Choroid plexus epithelial cell (primary cell): ENCODE data around the gene MYOZ2.

Experiments used
- DNase-seq: peaks from one replicate; pipeline ENCODE4 v3.0.0-alpha.2; 2010; ENCODE audit warnings: low read depth
- H3K4me3 ChIP-seq: 2 replicates; pipeline ENCODE4 v1.5.1; 2011; ENCODE audit warnings: low read depth, mild to moderate bottlenecking, control low read depth, low read length, moderate library complexity
- TF ChIP-seq, protein P1 (sequence below): conservative IDR thresholded peaks from 2 replicates; pipeline ENCODE4 v1.5.1; 2011; ENCODE audit warnings: low read depth, mild to moderate bottlenecking, control low read depth, inconsistent platforms, low read length, moderate library complexity

MYOZ2 gene

GRCh38 chr4:119209077-119209476, 73.4 kb downstream of the MYOZ2 start:
- peak; percentile 92 for DNase-seq
- no peak overlapping the region for H3K4me3 ChIP-seq
- TF ChIP-seq, protein P1, sequence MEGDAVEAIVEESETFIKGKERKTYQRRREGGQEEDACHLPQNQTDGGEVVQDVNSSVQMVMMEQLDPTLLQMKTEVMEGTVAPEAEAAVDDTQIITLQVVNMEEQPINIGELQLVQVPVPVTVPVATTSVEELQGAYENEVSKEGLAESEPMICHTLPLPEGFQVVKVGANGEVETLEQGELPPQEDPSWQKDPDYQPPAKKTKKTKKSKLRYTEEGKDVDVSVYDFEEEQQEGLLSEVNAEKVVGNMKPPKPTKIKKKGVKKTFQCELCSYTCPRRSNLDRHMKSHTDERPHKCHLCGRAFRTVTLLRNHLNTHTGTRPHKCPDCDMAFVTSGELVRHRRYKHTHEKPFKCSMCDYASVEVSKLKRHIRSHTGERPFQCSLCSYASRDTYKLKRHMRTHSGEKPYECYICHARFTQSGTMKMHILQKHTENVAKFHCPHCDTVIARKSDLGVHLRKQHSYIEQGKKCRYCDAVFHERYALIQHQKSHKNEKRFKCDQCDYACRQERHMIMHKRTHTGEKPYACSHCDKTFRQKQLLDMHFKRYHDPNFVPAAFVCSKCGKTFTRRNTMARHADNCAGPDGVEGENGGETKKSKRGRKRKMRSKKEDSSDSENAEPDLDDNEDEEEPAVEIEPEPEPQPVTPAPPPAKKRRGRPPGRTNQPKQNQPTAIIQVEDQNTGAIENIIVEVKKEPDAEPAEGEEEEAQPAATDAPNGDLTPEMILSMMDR, result no peak

- TF ChIP-seq, protein P1, result no peak
- no peak overlapping the region for H3K4me3 ChIP-seq
- no peak for DNase-seq
Observed at GRCh38 chr4:119209586-119209985, 74.0 kb downstream of the MYOZ2 start.

GRCh38 chr4:119210775-119211174, 75.1 kb downstream of the MYOZ2 start:
- peak; percentile 72 for DNase-seq
- TF ChIP-seq, protein P1, result no peak
- no peak overlapping the region for H3K4me3 ChIP-seq

GRCh38 chr4:119211867-119212233, 76.2 kb downstream of the MYOZ2 start:
- DNase-seq, result no peak
- peak overlapping the region; percentile 88 for H3K4me3 ChIP-seq
- TF ChIP-seq, protein P1, result no peak

GRCh38 chr4:119212234-119212963, 76.8 kb downstream of the MYOZ2 start, which contains the start of gene USP53:
USP53 (plus strand) TSS chr4:119212713; CDS start chr4:119239760, 27,047 bp downstream.
- H3K4me3 ChIP-seq, result peak within 1 kb of the TSS; percentile 88

GRCh38 chr4:119212964-119213606, 77.5 kb downstream of the MYOZ2 start:
- TF ChIP-seq, protein P1, result peak; percentile 59
- peak; percentile 98 for DNase-seq

More at GRCh38 chr4:119212234-119212963, 76.8 kb downstream of the MYOZ2 start, which contains the start of gene USP53:
- TF ChIP-seq, protein P1, result no peak
- DNase-seq, result peak; percentile 99

GRCh38 chr4:119218093-119218492, 82.5 kb downstream of the MYOZ2 start:
- DNase-seq, result no peak

More at GRCh38 chr4:119212964-119213606, 77.5 kb downstream of the MYOZ2 start:
- peak overlapping the region; percentile 88 for H3K4me3 ChIP-seq

More at GRCh38 chr4:119218093-119218492, 82.5 kb downstream of the MYOZ2 start:
- TF ChIP-seq, protein P1, result no peak
- H3K4me3 ChIP-seq, result no peak overlapping the region
